Stimulated activated CD4-positive, alpha-beta T cell treated with anti-CD3 and anti-CD28 coated beads, Interleukin-4, amount 100 ng/mL, for 24 hours (primary cell): Measurements from ENCODE around the gene GLT6D1.

ENCODE experiments used
- DNase-seq: peaks from one replicate; pipeline ENCODE4 v3.0.0-alpha.2; 2020

The GLT6D1 gene

DNA sequence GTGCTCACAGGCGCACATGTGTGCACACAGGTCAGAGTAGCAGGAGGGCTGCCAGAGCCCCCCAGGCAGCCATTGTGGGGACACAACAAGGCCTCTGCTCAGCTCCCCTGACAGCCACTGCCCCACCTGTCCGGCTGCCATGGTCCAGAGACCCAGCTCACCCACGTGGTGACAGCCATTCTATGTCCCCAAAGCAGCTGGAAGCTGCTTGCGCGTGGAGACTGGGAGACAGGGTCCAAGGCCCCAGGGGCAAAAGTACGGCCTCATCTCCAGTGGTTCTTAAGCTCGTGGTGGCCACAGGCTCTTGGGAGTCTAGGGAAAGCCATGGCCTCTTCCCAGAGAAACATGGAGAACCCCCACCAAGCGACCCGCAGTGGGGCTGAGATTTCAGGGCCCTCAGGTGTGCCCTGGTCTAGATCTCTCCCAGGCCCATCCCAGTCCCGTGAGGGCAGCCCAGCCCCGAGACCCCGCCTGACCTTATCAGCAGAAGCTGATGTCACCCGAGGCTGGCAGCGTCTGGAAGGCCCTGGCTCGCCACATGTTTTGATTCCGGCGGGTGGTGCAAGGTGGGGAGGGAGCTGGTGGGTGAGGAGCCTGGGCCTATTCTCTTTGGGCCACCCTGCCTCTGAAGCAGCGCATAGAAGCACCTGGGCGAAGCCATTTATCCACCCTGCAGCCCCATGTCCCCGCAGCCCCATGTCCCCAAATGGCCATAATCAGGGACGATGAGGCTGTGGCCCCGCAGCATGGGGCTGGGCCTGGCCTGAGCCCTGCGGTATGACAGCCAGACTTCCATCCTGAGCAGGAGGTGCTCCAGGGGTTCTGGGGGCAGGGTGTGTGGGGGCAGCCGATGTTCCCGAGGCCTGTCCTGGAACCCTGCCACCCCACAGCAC is 31.7 kb downstream of the GLT6D1 start:
- DNase-seq = peak; percentile 2

DNA sequence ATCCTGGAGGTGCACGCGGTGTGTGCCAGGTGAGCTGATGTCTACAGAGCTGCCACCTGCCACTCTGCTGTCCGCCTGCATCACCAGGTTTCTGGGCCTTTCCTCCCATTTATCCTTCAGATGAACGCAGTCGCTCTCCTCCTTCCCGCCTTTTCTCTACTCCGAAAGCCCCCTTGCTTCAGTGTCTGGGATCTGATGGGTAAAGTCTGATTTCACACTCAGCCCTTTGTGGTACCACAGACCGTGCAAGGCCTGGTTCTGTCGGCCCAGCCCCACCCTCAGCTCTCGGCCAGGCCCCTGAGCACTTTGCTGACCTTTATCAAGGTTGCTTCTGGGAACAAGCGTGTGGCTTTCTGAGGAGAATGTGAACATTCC is 32.5 kb downstream of the GLT6D1 start:
- peak; percentile 1 for DNase-seq

DNA sequence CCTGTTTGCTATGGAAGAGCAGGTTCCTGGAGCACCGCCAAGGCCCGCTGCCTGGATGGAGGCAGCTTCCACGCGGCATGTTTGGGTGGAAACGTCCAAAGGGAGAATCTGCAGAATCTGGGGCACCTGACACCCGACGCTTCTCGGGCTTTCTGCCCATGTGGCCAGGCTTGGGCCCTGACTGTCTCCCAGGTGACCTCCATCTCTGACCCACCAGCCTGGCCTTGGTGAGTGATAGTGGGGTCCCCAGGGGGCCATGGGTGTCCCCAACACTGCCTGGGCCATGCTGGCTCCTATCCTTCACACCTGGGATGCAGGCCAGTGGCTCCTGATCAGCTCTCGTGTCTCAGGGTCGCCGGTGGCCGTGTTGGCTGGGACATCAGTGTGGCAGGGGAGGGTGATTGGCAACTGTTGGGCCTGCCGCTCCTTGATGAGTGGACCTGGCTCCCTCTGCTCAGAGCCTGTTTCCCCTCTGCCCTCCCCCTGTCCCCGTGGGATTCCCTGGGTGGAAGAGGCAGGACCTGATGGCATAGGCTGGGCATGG is 34.0 kb downstream of the GLT6D1 start:
- peak; percentile 2 for DNase-seq

DNA sequence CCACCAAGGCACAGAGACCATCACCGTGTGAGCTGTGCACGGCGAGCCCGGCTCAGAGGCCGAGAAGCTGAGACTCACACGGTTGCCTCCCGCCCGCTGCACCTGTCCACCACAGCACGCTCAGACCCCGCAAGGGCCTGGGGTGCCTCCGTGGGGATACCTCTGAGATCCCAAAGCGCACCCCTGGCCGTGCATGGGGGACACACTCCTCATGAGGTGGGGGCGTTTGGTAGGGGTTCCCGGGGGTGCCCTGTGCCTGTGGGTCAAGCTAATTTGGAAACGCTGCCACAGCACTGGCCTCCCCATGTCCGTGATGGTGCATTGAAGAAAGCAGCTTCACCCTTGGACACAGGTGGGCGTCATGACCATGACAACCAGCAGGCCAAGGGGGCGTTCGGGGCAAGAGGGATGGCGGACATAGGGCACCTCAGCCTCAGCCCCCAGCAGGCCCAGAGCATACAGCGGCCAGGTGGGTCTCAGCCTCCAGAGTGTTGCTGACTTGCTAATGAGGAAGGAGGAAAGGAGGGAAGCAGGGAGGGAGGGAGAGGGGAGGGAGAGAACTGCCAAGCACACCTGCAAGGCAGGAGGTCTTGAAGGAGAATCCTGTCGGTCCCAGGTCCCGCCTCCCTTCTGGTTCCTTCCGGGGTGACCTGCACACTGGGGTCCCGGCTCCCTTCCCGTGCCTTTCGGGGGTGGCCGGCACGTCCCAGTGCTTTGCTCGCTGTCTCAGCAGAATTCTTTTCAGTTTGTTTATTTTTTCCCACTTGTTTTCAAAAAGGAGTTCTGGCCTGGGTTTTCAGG is 34.7 kb downstream of the GLT6D1 start:
- peak; percentile 2 for DNase-seq

DNA sequence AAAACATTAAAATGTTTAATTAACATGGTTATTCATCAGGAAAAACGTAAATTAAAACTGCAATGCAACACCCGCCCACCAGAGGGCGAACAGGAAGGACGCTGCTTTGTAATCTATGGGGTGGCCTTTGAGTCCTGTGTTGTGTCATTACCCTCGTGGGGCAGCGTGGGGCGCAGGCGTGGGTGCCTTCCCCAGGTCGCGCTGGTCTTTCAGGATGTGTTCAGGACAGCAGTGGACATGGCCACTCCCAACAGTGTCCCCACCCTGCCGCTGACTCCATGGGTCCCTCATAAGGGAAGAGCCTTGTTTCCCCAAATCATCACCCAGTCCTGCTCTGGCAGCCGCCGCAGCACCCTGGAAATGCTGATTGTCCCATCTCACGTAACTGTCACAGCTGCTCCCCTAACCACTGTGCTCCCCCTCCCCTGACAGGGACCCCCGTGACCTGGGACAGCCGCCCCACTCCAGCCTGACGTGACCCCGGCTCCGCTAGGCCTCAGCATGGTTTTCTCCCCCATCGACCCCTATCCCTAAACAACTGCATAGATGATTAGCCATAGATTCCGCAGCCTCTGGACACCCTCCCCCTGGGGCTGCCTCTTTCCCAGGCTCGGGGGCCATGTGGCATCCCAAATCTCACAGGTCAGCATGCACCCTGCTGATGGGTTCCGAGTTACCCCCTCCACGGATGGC is 36.4 kb downstream of the GLT6D1 start:
- DNase-seq = peak; percentile 59

DNA sequence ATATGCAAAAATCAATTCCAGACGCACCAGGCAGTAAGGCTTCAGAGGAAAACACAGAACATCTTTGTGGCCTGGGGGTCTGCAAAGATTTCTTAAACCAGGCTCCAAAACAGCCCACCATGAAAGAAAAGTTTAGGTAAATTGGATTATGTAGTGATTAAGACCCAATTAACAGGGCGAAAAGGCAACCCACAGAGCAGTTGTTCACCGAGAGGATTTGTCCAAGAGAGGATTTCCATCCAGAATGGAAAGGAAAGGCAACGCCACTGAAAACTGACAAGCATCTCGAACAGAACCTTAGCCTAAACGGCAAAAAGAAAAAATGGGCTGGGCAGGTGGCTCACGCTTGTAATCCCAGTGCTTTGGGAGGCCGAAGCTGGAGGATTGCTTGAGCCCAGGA is 37.4 kb downstream of the GLT6D1 start:
- no peak for DNase-seq

DNA sequence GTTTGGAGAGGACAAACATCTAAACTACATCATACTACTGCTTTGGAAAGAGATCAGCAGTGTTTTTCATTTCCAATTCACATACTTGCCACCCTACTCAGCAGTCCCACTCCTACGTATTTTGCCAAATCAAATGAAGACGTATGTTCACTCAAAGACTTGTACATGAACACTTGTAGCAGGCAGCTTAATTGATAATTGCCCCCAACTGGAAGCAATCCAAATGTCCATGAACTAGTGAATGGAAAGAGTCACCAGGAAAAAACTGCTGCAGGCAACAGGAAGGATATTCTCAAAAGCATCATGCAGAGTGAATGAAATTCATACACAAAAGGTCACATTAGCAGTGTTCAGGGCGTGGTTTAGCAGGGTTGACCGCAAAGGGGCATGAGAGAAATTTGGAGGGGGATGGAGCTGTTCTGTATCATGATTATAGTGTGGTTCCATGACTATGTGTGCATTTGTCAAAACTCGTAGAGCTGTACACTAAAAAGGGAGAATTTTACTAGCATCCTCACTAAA is 39.0 kb downstream of the GLT6D1 start:
- no peak for DNase-seq

DNA sequence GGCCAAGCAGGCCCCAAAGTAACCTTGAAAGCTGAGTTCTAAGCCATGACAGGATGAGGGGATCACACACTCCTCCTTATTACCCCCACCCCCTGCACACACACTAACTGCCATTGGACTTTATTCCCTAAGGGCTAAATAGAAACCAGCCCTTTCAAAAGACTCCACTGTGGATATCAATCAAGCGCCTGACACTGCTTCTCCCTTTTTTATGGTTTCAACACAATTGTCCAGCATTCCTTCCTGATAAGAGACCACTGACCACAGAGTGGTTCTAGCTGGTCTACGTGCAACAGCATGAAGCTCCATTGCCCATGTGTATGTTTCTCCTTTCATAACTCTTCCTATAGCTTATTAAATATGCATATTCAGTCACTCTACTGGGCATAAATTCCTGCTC is 43.1 kb downstream of the GLT6D1 start:
- DNase-seq = no peak

DNA sequence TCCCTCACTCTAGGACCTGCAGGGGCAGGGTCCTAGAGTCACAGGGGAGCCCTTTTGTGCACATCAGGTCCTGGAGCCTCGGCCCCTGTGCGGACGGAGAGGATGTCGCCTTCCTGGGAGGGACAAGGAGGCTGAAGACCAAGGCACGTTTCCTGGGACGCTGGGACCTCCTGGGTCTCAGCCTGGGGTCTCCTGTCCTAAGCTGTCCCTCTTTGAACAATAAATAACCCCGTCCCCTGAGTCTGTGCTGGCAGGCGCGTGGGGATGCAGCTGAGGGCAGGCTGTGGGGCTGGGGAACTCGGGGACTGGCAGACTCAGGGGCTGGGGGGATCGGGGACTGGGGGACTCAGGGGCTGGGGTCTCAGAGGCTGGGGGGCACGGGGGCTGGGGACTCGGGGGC is 46.7 kb downstream of the GLT6D1 start:
- no peak for DNase-seq

DNA sequence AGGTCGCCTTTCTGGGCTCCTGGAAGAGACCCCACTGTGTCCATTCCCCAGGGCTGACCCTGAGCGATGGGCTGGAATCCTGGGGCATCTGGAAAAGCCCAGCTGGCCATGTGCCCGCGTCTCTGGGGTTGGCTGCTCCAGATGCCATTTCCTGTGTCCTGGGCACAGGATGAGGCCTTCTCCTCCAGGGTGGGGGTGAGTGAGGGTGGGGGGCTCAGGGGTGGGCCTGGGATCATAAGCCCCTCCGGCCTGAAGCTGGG is 47.1 kb downstream of the GLT6D1 start:
- DNase-seq = no peak

DNA sequence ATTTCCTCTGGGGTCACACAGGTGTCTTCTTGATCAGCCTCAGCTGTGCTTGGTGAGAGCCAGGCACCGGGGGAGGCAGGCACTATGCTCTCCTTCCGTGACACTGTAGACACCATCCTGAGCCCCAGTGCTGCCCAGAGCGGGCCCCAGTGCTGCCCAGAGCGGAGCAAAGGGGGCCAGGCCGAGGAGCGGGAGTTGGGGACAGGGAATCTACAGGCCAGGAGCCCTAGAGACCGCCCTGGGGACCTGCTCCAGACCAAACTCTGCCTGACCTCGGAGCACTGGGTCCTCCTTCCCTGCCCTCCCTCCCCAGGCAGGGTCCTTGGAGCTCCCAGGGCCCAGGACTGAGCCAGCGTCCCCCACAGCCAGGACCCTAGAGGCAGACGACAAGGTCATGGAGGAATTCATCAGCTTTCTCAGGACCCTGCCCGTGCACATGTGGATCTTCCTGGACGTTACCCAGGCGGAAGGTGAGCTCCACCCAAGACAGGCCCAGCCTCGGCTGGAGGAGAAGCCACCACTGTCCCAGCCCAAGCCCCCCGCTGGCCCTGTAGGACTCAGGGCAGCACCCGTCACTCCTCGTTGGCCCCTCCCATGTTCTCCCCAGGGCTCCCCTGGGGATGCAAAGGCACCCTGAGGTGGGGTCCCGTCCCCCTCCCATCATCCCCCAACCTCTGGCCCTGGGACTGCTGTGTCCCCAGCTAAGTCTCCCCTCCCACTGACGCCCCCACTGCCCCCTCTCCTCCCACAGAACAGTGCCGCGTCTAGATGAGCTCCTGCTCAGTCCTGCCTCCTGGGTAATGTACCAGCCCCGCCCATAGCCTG is 47.6 kb downstream of the GLT6D1 start:
- peak; percentile 1 for DNase-seq

DNA sequence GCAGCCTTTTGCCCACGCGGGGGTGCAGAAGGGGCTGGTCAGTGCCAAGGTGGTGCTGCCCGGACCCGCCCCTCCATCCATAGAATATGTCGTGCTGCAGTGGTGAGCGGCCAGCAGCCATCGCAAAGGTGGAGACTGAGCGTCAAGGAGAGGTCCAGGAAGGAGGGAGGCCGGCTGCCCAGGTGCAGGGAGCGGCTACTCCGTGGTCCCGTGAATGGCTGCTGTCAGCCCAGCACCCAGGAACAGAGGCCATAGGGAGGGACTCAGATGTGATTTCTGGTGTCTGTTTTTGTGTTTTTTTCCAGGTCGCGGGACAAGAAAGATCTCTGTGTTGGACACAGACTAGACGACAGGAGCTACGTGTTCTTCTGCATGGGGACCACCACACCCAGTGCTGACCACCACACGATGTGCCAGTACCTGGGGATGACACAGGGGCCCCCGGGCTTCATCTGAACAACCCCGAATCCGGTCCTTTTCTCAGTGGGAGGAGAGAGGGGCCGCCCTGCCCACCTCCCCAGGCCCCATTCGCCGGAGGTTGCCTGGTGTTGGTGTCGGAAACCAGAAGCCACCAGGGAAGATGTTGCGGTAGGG is 48.8 kb downstream of the GLT6D1 start:
- no peak for DNase-seq

DNA sequence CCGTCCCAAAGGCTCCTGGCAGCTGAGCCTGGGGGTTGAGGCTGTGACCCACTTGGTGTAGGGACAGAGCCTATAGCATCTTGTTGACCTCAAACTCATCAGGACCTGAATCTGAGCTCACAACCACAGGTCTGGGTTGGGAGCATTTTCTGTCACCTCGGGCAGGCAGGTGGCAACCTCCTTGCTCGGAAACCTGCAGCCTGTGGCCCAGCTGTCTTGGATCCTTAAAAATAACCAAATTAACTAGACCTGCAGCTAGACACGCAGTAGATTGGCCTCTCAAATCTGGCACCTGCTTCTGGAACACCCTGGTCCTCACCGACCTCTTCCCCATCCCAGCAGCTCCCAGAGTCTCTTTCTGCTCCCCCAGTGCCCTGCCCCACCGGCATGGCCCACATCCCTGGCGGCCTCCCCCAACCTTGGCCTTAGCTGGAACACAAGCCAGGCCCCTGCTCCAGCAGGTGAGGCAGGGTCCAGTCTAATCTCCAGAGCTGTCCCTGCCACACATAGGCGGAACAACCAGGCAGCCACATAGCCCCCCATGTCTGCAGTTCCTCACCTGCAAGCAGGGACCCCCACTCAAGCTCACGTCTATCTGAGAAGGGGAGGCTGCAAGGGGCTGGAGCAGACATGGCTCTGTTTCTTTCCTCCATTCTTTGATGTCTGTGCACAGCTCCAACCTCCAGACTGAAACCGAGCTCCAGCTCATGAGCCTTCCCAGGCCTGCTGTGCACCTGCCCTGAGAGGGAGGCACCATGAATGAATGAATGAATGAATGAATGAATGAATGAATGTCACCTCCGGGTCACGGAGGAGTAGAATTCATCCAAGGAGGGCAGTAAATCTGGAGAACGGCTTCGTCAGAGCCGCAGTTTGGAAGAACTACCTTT is 49.5 kb downstream of the GLT6D1 start:
- DNase-seq = no peak

DNA sequence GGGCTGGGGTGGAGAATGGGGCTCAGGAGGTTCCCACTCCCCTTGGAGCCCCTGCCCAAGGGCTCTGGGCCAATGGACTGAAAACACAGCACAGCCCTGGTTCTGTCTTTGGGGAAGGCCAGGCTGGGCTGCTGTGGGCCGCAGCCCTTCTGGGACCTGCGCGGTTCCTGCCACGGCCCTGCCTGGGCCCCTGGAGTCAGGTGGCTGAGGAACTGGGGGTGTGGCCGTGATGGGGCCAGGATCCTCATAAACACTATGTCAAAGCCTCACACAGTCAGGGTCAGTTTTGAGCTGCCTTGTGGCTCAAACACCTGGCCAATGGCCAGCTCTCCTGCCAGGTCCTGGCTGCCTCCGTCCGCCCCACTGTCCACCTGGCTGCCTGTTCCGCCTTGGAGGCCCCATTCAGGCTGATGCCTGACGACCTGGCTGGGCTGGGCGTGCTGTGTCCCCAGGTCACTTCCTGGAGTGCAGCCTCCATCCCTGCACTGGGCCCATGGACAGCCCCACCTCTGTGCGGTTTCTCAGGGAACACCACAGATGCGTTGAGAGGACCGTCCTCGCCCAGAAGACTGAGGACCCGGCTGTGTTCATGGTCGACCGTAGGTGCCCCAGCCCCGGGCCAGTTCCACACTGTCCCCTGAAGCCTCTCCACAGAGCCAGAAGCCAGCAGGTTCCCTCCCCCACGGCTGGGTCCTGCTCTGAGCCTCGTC is 50.3 kb downstream of the GLT6D1 start:
- no peak for DNase-seq

DNA sequence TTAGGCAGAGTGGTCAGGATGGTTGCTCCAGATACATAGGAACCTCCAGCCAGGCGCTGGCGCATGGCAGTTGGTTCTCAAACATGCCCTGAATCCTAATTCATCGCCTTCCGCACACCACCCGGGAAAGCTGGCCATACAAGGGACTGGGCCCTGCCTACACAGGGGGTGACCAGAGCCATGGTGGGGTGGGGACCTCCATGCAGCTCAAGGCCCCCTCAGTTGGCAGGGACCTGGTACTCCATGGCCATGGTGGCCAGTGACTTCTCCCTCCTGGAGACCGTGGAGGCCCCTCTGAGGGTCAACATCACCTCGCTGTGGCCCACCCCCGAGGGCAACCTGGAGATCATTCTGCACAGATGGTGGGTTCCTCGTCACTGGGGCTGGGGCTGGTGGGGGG is 51.0 kb downstream of the GLT6D1 start:
- DNase-seq = no peak

DNA sequence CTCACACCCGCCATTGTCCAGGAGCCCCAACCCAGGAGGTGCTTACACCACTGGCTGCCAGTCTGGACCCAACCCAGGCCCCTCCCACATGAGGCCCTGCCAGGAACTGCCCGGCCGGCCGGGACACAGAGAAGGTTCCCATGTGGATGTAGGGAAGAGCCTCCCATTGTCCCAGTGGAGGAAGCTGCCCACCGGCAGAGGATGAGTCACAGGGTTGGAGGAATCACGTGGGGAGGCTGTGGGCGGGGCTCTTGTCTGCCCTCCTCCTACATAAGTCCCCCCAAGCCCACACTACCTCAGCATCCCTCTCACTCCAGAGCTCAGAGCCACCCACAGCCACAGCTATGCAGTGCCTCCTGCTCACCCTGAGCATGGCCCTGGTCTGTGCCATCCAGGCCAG is 51.7 kb downstream of the GLT6D1 start:
- no peak for DNase-seq

DNA sequence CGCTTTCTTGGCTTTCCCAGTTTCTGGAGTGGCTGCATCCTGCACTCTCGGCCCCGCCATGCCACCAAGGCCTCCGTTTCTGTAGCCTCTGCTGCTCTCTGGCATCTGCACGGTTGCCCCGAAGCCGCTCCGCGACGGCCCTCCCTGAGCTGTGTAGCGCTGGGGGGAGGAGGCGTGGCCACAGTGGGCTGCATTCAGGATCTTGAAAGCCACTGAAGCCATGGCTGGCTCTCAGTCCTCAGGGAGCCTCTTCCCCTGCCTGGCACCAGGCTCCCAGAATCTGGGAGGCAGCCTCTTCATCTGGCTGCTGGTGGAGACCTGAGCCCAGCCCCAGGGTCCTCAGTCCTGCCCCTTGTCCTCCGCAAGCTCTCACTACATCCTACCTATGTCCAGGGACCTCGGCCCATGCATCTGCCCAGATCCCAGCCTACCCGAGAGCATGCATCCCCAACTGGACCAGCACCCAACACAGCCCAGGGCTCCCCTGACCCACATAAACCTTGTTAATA is 52.7 kb downstream of the GLT6D1 start:
- no peak for DNase-seq

DNA sequence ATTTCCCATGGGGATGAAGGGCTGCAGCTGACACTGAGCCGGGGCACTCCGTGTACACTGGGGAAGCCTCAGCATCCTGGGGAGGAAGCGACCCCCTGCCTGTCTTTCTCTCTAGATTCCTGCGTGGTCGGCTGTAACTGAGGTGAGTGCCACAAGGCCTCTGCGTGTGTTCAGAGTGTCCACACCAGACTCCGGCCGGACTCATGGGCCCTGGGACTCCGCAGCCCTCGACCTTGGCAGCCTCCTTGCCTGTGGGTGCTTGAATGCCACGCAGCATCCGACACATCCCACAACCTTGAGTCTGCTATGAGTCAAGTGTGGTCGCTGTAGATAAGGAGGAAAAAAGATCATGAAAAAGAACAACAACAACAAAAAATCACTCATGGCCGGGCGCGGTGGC is 54.4 kb downstream of the GLT6D1 start:
- DNase-seq = no peak

DNA sequence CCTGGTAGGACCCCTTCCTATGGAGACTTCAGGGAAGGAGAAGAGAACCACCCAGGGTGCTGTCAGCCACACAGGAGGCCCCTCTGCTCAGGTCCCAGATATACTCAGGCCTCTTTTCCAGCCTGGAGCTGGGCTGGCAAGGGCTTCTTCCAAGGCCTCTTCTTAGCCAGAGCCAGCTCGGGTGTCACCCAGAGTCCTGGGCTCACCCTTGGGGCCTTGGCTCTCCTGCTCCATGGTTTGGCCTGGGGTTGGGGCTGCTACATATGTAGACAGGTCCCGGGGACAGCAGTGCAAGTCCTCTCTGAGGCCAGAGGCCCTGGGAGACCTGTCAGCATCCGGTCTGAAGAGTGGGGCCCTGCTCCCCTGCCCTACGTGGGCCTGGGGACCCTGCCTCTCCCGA is 55.0 kb downstream of the GLT6D1 start:
- DNase-seq = no peak

DNA sequence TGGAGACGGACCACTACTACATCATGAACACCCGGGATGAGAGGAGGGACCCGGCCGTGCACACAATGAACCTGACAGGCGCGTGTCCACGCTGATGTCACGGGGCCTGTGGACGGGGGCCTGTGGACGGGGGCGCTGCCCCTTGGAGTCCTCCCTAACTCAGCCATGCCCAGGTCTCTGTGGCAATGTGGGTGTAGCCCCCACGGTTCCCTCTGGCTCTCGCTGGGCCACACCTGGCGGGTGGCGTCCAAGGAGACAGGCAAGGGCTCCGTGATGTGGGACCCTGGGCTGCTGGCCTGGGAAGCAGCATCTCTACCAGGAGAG is 55.7 kb downstream of the GLT6D1 start:
- DNase-seq = no peak
